HepG2 (cell line): ENCODE results near the gene TAF6. TPM values are rescaled to one million over a fixed set of nuclear protein-coding genes. Genes with fewer than 3 reads are reported as not detected.

Experiments used
- CREBL2 ChIP-seq: sonication (generic); formaldehyde crosslinking; IDR thresholded peaks from 2 replicates; pipeline ENCODE4 v1.8.1; 2023; ENCODE audit warnings: missing genetic modification reagents, mild to moderate bottlenecking, borderline replicate concordance
- CTCF ChIP-seq: sonication (generic); formaldehyde crosslinking; IDR thresholded peaks from 2 replicates; pipeline ENCODE4 v1.5.0; 2020; ENCODE audit warnings: mild to moderate bottlenecking, missing genetic modification reagents, moderate library complexity
- HMG20A ChIP-seq: IDR thresholded peaks from 2 replicates; pipeline ENCODE4 v1.6.1; 2016; ENCODE audit warnings: borderline replicate concordance
- HOXA9 ChIP-seq: sonication (generic); formaldehyde crosslinking; IDR thresholded peaks from 2 replicates; pipeline ENCODE4 v1.8.1; 2022; ENCODE audit warnings: missing genetic modification reagents, mild to moderate bottlenecking, moderate library complexity, borderline replicate concordance
- JUN ChIP-seq: sonication (generic); formaldehyde crosslinking; IDR thresholded peaks from 2 replicates; pipeline ENCODE4 v1.4.0; 2020; ENCODE audit warnings: mild to moderate bottlenecking, missing genetic modification reagents
- KDM2A ChIP-seq: sonication (generic); formaldehyde crosslinking; IDR thresholded peaks from 2 replicates; pipeline ENCODE4 v1.4.0; 2020; ENCODE audit warnings: low read depth, missing genetic modification reagents, borderline replicate concordance
- KLF12 ChIP-seq: sonication (generic); formaldehyde crosslinking; IDR thresholded peaks from 2 replicates; pipeline ENCODE4 v1.4.0; 2020; ENCODE audit warnings: missing genetic modification reagents, borderline replicate concordance
- MED13 ChIP-seq: sonication (generic); formaldehyde crosslinking; IDR thresholded peaks from 2 replicates; pipeline ENCODE4 v1.5.0; 2020; ENCODE audit warnings: missing genetic modification reagents
- MLX ChIP-seq: IDR thresholded peaks from 2 replicates; pipeline ENCODE4 v1.6.1; 2016
- NFE2L2 ChIP-seq: fragments of 150-350 bp; IDR thresholded peaks from 2 replicates; pipeline ENCODE4 v1.6.1; 2014; ENCODE audit warnings: low read length
- POGK ChIP-seq: sonication (generic); formaldehyde crosslinking; conservative IDR thresholded peaks from 2 replicates; pipeline ENCODE4 v1.8.0; 2022; ENCODE audit warnings: mild to moderate bottlenecking, moderate library complexity, missing genetic modification reagents
- SOX6 ChIP-seq, 2 experiments: fragments of 450-650 bp in 1 of 2; sonication (generic) in 1 of 2; formaldehyde crosslinking in 1 of 2; IDR thresholded peaks; 2 replicates each; pipeline versions ENCODE4 v1.4.0 to v1.6.1; 2017 to 2020; ENCODE audit warnings: antibody characterized with exemption in 1 of 2, mild to moderate bottlenecking in 1 of 2, missing genetic modification reagents in 1 of 2
- TOPORS ChIP-seq: sonication (generic); formaldehyde crosslinking; IDR thresholded peaks from 2 replicates; pipeline ENCODE4 v1.8.0; 2023; ENCODE audit warnings: mild to moderate bottlenecking, missing genetic modification reagents
- ZFP36L1 ChIP-seq: sonication (generic); formaldehyde crosslinking; IDR thresholded peaks from 2 replicates; pipeline ENCODE4 v1.8.0; 2022; ENCODE audit warnings: mild to moderate bottlenecking, missing genetic modification reagents, moderate library complexity
- ZFP90 ChIP-seq: sonication (generic); formaldehyde crosslinking; IDR thresholded peaks from 2 replicates; pipeline ENCODE4 v1.8.0; 2022; ENCODE audit warnings: missing genetic modification reagents, mild to moderate bottlenecking, inconsistent platforms, borderline replicate concordance
- ZMAT5 ChIP-seq: sonication (generic); formaldehyde crosslinking; IDR thresholded peaks from 2 replicates; pipeline ENCODE4 v1.5.0; 2020; ENCODE audit warnings: mild to moderate bottlenecking, low read depth, missing genetic modification reagents, borderline replicate concordance
- ZNF614 ChIP-seq: IDR thresholded peaks from 2 replicates; pipeline ENCODE4 v1.6.1; 2018; ENCODE audit warnings: missing biosample characterization, missing genetic modification reagents, inconsistent platforms, borderline replicate concordance
- ZNF850 ChIP-seq: sonication (generic); formaldehyde crosslinking; conservative IDR thresholded peaks from 2 replicates; pipeline ENCODE4 v1.9.0; 2021; ENCODE audit warnings: mild to moderate bottlenecking, missing genetic modification reagents
- polyA plus RNA-seq, 8 experiments: library from polyadenylated mRNA; depleted of rRNA in 3 of 8; stranded (reverse) in 7 of 8; unstranded in 1 of 8; fragments of >200 nt; fragmentation: Illumina TruSeq in 4 of 8; extraction: Trizol in 4 of 8; gene quantifications; 2 replicates each; pipeline versions ENCODE4 v1.2.1 to v1.2.3, GENCODE V29; 2011 to 2016; ENCODE audit warnings: low read depth in 4 of 8, missing spikeins in 1 of 8, mixed read lengths in 1 of 8; ENCODE audit not compliant: insufficient read depth in 1 of 8
- total RNA-seq, 5 experiments: library from RNA; depleted of rRNA; stranded (reverse); fragments of >200 nt; fragmentation: Illumina TruSeq; extraction: Trizol; gene quantifications; 2 replicates each; pipeline ENCODE4 v1.2.3, GENCODE V29; 2016; ENCODE audit warnings: low read depth in 1 of 5

The TAF6 gene
- total and polyA plus RNA-seq, 2 of the 13 experiments (the other 11 are each of a cell fraction or from before 2014, with no cell fraction given) = 12.9 to 18.8 TPM

GRCh38 chr7:100081535-100082102 is 37.5 kb downstream of the TAF6 start, which contains the start of gene ZNF3 (continued):
- TF ChIP-seq JUN (CRISPR knock-in tag) (peak; percentile 67; the same call in 1 of the 2 replicates), KLF12 (CRISPR knock-in tag) (peak; percentile 64; the same call in 1 of the 2 replicates), ZNF614 (CRISPR knock-in tag) (peak; percentile 96), ZFP36L1 (CRISPR knock-in tag) (peak; percentile 71; the same call in 1 of the 2 replicates), HOXA9 (CRISPR knock-in tag) (peak; percentile 61), MED13 (CRISPR knock-in tag) (peak; percentile 36), TOPORS (CRISPR knock-in tag) (peak; percentile 96), ZMAT5 (CRISPR knock-in tag) (no peak), SOX6 (IDR thresholded peaks at IDR 0.05) (no peak), SOX6 (CRISPR knock-in tag; IDR thresholded peaks at IDR 0.05) (peak; percentile 95), MLX (CRISPR knock-in tag) (peak; percentile 70; the same call in 1 of the 2 replicates), HMG20A (CRISPR knock-in tag) (0 out of 2 replicates have a peak, but pooled peaks have one; percentile 9), CREBL2 (CRISPR knock-in tag) (no peak), POGK (CRISPR knock-in tag) (peak; percentile 91), NFE2L2 (peak; percentile 66), ZNF850 (CRISPR knock-in tag) (0 out of 2 replicates have a peak, but pooled peaks have one; percentile 12), CTCF (CRISPR knock-in tag) (peak; percentile 98), KDM2A (CRISPR knock-in tag) (peak; percentile 89; the same call in 1 of the 2 replicates), ZFP90 (CRISPR knock-in tag) (peak; percentile 79)
